ENCODE results near the gene ECE2. TPM values are rescaled to one million over a fixed set of nuclear protein-coding genes. Genes with fewer than 3 reads are reported as not detected.

The ECE2 gene
- total RNA-seq, 2 experiments from 2014 or later: not detected

GRCh38 chr3:184307915-184308314, 32.1 kb downstream of the ECE2 start:
- H3K9me2 ChIP-seq (ENCODE audit: insufficient read depth, low read length): no peaks in the 10 kb centered on the region
- no peak overlapping the region for H3K27ac ChIP-seq (ENCODE audit: low read depth, low read length, poor library complexity, severe bottlenecking)
- H3K9me3 ChIP-seq (ENCODE audit: low read length): no peaks in the 10 kb centered on the region
- intact Hi-C loops (cut with micrococcal nuclease; ENCODE audit: unreplicated experiment): no loop called here
- no peaks in the 10 kb centered on the region for H3K79me2 ChIP-seq (ENCODE audit: insufficient read depth, low read depth, low read length)
- no peak for TF ChIP-seq EZH2phosphoT487 (IDR thresholded peaks at IDR 0.05; ENCODE audit: borderline replicate concordance, low read depth, low read length)
- TF ChIP-seq CTCF (conservative IDR thresholded peaks at IDR 0.05; ENCODE audit: low read length): no peak
- no peak for DNase-seq (ENCODE audit: low spot score)
- no peak overlapping the region for H3K4me3 ChIP-seq (ENCODE audit: low read depth, low read length, poor library complexity, severe bottlenecking)
- H3K4me2 ChIP-seq (ENCODE audit: low read length): no peak overlapping the region
- H2AFZ ChIP-seq (ENCODE audit: low read length): no peak overlapping the region
- H3K36me3 ChIP-seq (ENCODE audit: insufficient read depth, low read length): peaks cover 70% of the 10 kb centered on the region
- BruUV-seq (replicated peaks): no TSS peak
- ChIA-PET POLR2A (no interaction called here), CTCF (ENCODE audit: unreplicated experiment) (no interaction called here)
- H4K20me1 ChIP-seq (ENCODE audit: insufficient read depth, low read length): no peaks in the 10 kb centered on the region
- no peaks in the 10 kb centered on the region for H3K4me1 ChIP-seq (ENCODE audit: insufficient read depth, low read length, poor library complexity, severe bottlenecking)

GRCh38 chr3:184308744-184309143, 32.9 kb downstream of the ECE2 start:
- peaks cover 61% of the 10 kb centered on the region for H3K36me3 ChIP-seq (ENCODE audit: insufficient read depth, low read length)

More at GRCh38 chr3:184308744-184309143, 32.9 kb downstream of the ECE2 start:
- BruUV-seq (replicated peaks): TSS peak; percentile 74
- CTCF ChIA-PET (ENCODE audit: unreplicated experiment): no interaction called here
- intact Hi-C loops (cut with micrococcal nuclease; ENCODE audit: unreplicated experiment): no loop called here
- H3K4me2 ChIP-seq (ENCODE audit: low read length): no peak overlapping the region
- DNase-seq (ENCODE audit: low spot score): no peak
- H4K20me1 ChIP-seq (ENCODE audit: insufficient read depth, low read length): no peaks in the 10 kb centered on the region
- peaks cover 2% of the 10 kb centered on the region for H3K4me1 ChIP-seq (ENCODE audit: insufficient read depth, low read length, poor library complexity, severe bottlenecking)
- no peaks in the 10 kb centered on the region for H3K79me2 ChIP-seq (ENCODE audit: insufficient read depth, low read depth, low read length)
- H3K4me3 ChIP-seq (ENCODE audit: low read depth, low read length, poor library complexity, severe bottlenecking): no peak overlapping the region
- no peaks in the 10 kb centered on the region for H3K9me3 ChIP-seq (ENCODE audit: low read length)
- POLR2A ChIA-PET: no interaction called here
- no peak overlapping the region for H3K27ac ChIP-seq (ENCODE audit: low read depth, low read length, poor library complexity, severe bottlenecking)
- TF ChIP-seq EZH2phosphoT487 (IDR thresholded peaks at IDR 0.05; ENCODE audit: borderline replicate concordance, low read depth, low read length): no peak
- TF ChIP-seq CTCF (conservative IDR thresholded peaks at IDR 0.05; ENCODE audit: low read length): no peak
- H2AFZ ChIP-seq (ENCODE audit: low read length): no peak overlapping the region
- H3K9me2 ChIP-seq (ENCODE audit: insufficient read depth, low read length): no peaks in the 10 kb centered on the region

Data from OCI-LY7 (cell line).